Thymus (tissue), 14 donors: ENCODE measurements around the gene KCNB1. TPM values are rescaled to one million over a fixed set of nuclear protein-coding genes. Genes with fewer than 3 reads are reported as not detected.

Experiments used
- DNase-seq, 9 donors: peaks; one replicate each; pipeline ENCODE4 v3.0.0-alpha.2; 2013; ENCODE audit warnings: low spot score in 9 of 9, low read depth in 6 of 9, missing footprints in 1 of 9
- H3K27ac ChIP-seq, 2 donors: one replicate each; pipeline ENCODE4 v1.5.1; 2013; ENCODE audit warnings: control low read depth in 1 of 2, low read depth in 1 of 2, low read length in 1 of 2, mild to moderate bottlenecking in 1 of 2, moderate library complexity in 1 of 2
- H3K27me3 ChIP-seq, 2 donors: one replicate each; pipeline ENCODE4 v1.5.1; 2013; ENCODE audit warnings: low read length in 1 of 2; ENCODE audit not compliant: control insufficient read depth in 2 of 2, insufficient read depth in 1 of 2
- H3K36me3 ChIP-seq, 2 donors: one replicate each; pipeline ENCODE4 v1.5.1; 2013; ENCODE audit warnings: low read length in 1 of 2, mild to moderate bottlenecking in 1 of 2, moderate library complexity in 1 of 2; ENCODE audit not compliant: control insufficient read depth in 2 of 2, insufficient read depth in 2 of 2
- H3K4me1 ChIP-seq, 2 donors: one replicate each; pipeline ENCODE4 v1.5.1; 2013; ENCODE audit warnings: low read length in 2 of 2; ENCODE audit not compliant: control insufficient read depth in 2 of 2, insufficient read depth in 2 of 2
- H3K4me3 ChIP-seq, 2 donors: one replicate each; pipeline ENCODE4 v1.5.1; 2013; ENCODE audit warnings: low read length in 2 of 2, control low read depth in 1 of 2, mild to moderate bottlenecking in 1 of 2
- H3K9me3 ChIP-seq, 2 donors: one replicate each; pipeline ENCODE4 v1.5.1; 2013; ENCODE audit warnings: low read length in 1 of 2, mild to moderate bottlenecking in 1 of 2; ENCODE audit not compliant: control insufficient read depth in 2 of 2, insufficient read depth in 1 of 2
- WGBS: extraction: QIAGEN DNeasy Blood & Tissue Kit; methylation state at CpG from one replicate; pipeline ENCODE4 v1.1.7; 2013; 5-methylcytosine and 5-hydroxymethylcytosine counted together
- long read RNA-seq, 10 donors: transcript quantifications; one replicate each; lab custom pipeline, GENCODE V29; 2026
- polyA plus RNA-seq: library from polyadenylated mRNA; stranded (reverse); fragments of 200-250 nt; gene quantifications from one replicate; pipeline ENCODE4 v1.2.3, GENCODE V29; 2013
- total RNA-seq: library from RNA; stranded (reverse); fragments of 120-200 nt; gene quantifications from one replicate; pipeline ENCODE4 v1.2.4, GENCODE V29; 2013
- donor health status: healthy.

KCNB1 gene
- total RNA-seq: 0.09 TPM
- 0.55 TPM for polyA plus RNA-seq
- long read RNA-seq, donor 1: 0 reads
- long read RNA-seq, donor 2: 0 reads
- long read RNA-seq, donor 3: 0 reads
- long read RNA-seq, donor 4: 0 reads
- long read RNA-seq, donor 5: 0 reads
- long read RNA-seq, donor 6: 0 reads
- long read RNA-seq, donor 7: 0 reads
- long read RNA-seq, donor 8: 0 reads
- long read RNA-seq, donor 9: 0 reads
- long read RNA-seq, donor 10: 0 reads

- peaks cover 2 to 5% of the 10 kb centered on the region in 2 donors for H3K9me3 ChIP-seq
- no peaks in the 10 kb centered on the region for H3K36me3 ChIP-seq
- peak in 7 of 9 donors; percentile 1 to 52 (median 20) for DNase-seq
- H3K27me3 ChIP-seq: peaks cover 39 to 59% of the 10 kb centered on the region in 2 donors
- H3K4me1 ChIP-seq: no peaks in the 10 kb centered on the region
- 4% methylated on average over 34 of the region's 34 CpGs for WGBS
- no peak within 1 kb of the TSS for H3K27ac ChIP-seq
- H3K4me3 ChIP-seq: peak within 1 kb of the TSS in 1 of 2 donors; percentile 41
Measured at GRCh38 chr20:49482621-49483017, at the start of gene KCNB1. KCNB1 (minus strand) TSS chr20:49482668; CDS start chr20:49482480, 188 bp downstream.

- H3K36me3 ChIP-seq: no peaks in the 10 kb centered on the region
- no peaks in the 10 kb centered on the region for H3K27me3 ChIP-seq
- no peaks in the 10 kb centered on the region for H3K4me1 ChIP-seq
- no peak overlapping the region for H3K27ac ChIP-seq
- no peak overlapping the region for H3K4me3 ChIP-seq
- DNase-seq: no peak
- no peaks in the 10 kb centered on the region for H3K9me3 ChIP-seq
- 86% methylated on average over 5 of the region's 5 CpGs for WGBS
Measured at GRCh38 chr20:49529470-49529869, 47.0 kb upstream of the KCNB1 start.

- H3K27me3 ChIP-seq: no peaks in the 10 kb centered on the region
- no peaks in the 10 kb centered on the region for H3K9me3 ChIP-seq
- H3K36me3 ChIP-seq: no peaks in the 10 kb centered on the region
- no peak for DNase-seq
- H3K27ac ChIP-seq: no peak overlapping the region
- H3K4me1 ChIP-seq: no peaks in the 10 kb centered on the region
- WGBS: 91% methylated on average over 2 of the region's 2 CpGs
- H3K4me3 ChIP-seq: no peak overlapping the region
Measured at GRCh38 chr20:49526568-49526967, 44.1 kb upstream of the KCNB1 start.

GRCh38 chr20:49526056-49526455 is 43.6 kb upstream of the KCNB1 start:
- whole genome bisulfite sequencing: 98% methylated on average over 6 of the region's 6 CpGs
- Histone ChIP-seq H3K4me1 (no peaks in the 10 kb centered on the region), H3K27ac (no peak overlapping the region), H3K36me3 (no peaks in the 10 kb centered on the region), H3K27me3 (no peaks in the 10 kb centered on the region), H3K4me3 (no peak overlapping the region), H3K9me3 (no peaks in the 10 kb centered on the region)
- no peak for DNase-seq

GRCh38 chr20:49523767-49524360 is 41.4 kb upstream of the KCNB1 start:
- H3K27me3 ChIP-seq: no peaks in the 10 kb centered on the region
- no peaks in the 10 kb centered on the region for H3K4me1 ChIP-seq
- no peaks in the 10 kb centered on the region for H3K36me3 ChIP-seq
- 93% methylated on average over 8 of the region's 8 CpGs for WGBS
- no peak overlapping the region for H3K4me3 ChIP-seq
- DNase-seq: no peak
- no peak overlapping the region for H3K27ac ChIP-seq
- H3K9me3 ChIP-seq: no peaks in the 10 kb centered on the region

GRCh38 chr20:49521356-49521755 is 38.9 kb upstream of the KCNB1 start:
- no peaks in the 10 kb centered on the region for H3K27me3 ChIP-seq
- H3K9me3 ChIP-seq: no peaks in the 10 kb centered on the region
- H3K36me3 ChIP-seq: no peaks in the 10 kb centered on the region
- no peak overlapping the region for H3K27ac ChIP-seq
- H3K4me1 ChIP-seq: no peaks in the 10 kb centered on the region
- DNase-seq: no peak
- no peak overlapping the region for H3K4me3 ChIP-seq
- 88% methylated on average over 4 of the region's 4 CpGs for WGBS

GRCh38 chr20:49519777-49520359 is 37.4 kb upstream of the KCNB1 start:
- WGBS: 92% methylated on average over 5 of the region's 5 CpGs
- H3K9me3 ChIP-seq: no peaks in the 10 kb centered on the region
- no peaks in the 10 kb centered on the region for H3K4me1 ChIP-seq
- H3K36me3 ChIP-seq: no peaks in the 10 kb centered on the region
- no peaks in the 10 kb centered on the region for H3K27me3 ChIP-seq
- no peak overlapping the region for H3K4me3 ChIP-seq
- no peak overlapping the region for H3K27ac ChIP-seq
- DNase-seq: no peak

- no peaks in the 10 kb centered on the region for H3K9me3 ChIP-seq
- 78% methylated on average over 4 of the region's 4 CpGs for WGBS
- no peaks in the 10 kb centered on the region for H3K4me1 ChIP-seq
- H3K4me3 ChIP-seq: no peak overlapping the region
- no peaks in the 10 kb centered on the region for H3K36me3 ChIP-seq
- no peak overlapping the region for H3K27ac ChIP-seq
- DNase-seq: no peak
- H3K27me3 ChIP-seq: no peaks in the 10 kb centered on the region
Measured at GRCh38 chr20:49519212-49519712, 36.8 kb upstream of the KCNB1 start.

- Histone ChIP-seq H3K4me1 (no peaks in the 10 kb centered on the region), H3K4me3 (no peak overlapping the region), H3K9me3 (no peaks in the 10 kb centered on the region), H3K27me3 (no peaks in the 10 kb centered on the region), H3K36me3 (no peaks in the 10 kb centered on the region), H3K27ac (no peak overlapping the region)
- 81% methylated on average over 5 of the region's 5 CpGs for WGBS
- no peak for DNase-seq
Measured at GRCh38 chr20:49518576-49518975, 36.1 kb upstream of the KCNB1 start.
